SK-N-SH (cell line): Measurements from ENCODE around the gene TFF3. TPM values are rescaled to one million over a fixed set of nuclear protein-coding genes. Genes with fewer than 3 reads are reported as not detected.

Source experiments
- CTCF ChIA-PET: fragments of 300-600, 350-600 bp; formaldehyde crosslinking; extraction: SDS; loops from one replicate; lab custom pipeline; 2021; lab: Yijun Ruan, JAX
- POLR2A ChIA-PET: fragments of 350-600 bp; sonication (Branson Sonifier 250); formaldehyde crosslinking; extraction: SDS; loops from one replicate; lab custom pipeline; 2020; ENCODE audit warnings: antibody characterized with exemption, inconsistent platforms; lab: Yijun Ruan, JAX
- DNase-seq: peaks from one replicate; pipeline ENCODE4 v3.0.0; 2012
- H2AFZ ChIP-seq: fragments of 200-600 bp; sonication (generic); 2 replicates; pipeline ENCODE4 v1.8.1; 2016; ENCODE audit warnings: antibody characterized with exemption, mild to moderate bottlenecking, low read depth
- H3F3A ChIP-seq: fragments of 200-600 bp; sonication (generic); replicated peaks from 2 replicates; pipeline ENCODE3; 2016; ENCODE audit warnings: antibody characterized with exemption, mild to moderate bottlenecking; ENCODE audit not compliant: insufficient read depth
- H3K27ac ChIP-seq, 2 experiments: fragments of 200-500 bp in 1 of 2; fragments of 200-600 bp in 1 of 2; sonication (Bioruptor generic) in 1 of 2; sonication (generic), shearing (Covaris generic) in 1 of 2; 2 replicates each; pipeline versions ENCODE4 v1.5.1 to v1.6.1; 2014 to 2016; ENCODE audit warnings: low read depth in 2 of 2, inconsistent platforms in 1 of 2, low read length in 1 of 2, mild to moderate bottlenecking in 1 of 2, mixed read lengths in 1 of 2
- H3K27me3 ChIP-seq: fragments of 200-600 bp; sonication (generic), shearing (Covaris generic); 2 replicates; pipeline ENCODE4 v1.6.1; 2016; ENCODE audit warnings: mixed run types; ENCODE audit not compliant: insufficient read depth
- H3K36me3 ChIP-seq, 2 experiments: fragments of 200-500 bp in 1 of 2; fragments of 200-600 bp in 1 of 2; sonication (Bioruptor generic) in 1 of 2; sonication (generic) in 1 of 2; replicated peaks in 1 of 2; 2 replicates each; pipeline versions ENCODE3 to v1.5.1; 2014 to 2016; ENCODE audit warnings: low read length in 1 of 2, mild to moderate bottlenecking in 1 of 2; ENCODE audit not compliant: insufficient read depth in 2 of 2, control insufficient read depth in 1 of 2
- H3K4me1 ChIP-seq, 2 experiments: fragments of 200-500 bp in 1 of 2; fragments of 200-600 bp in 1 of 2; sonication (Bioruptor generic) in 1 of 2; sonication (generic), shearing (Covaris generic) in 1 of 2; 2 replicates each; pipeline versions ENCODE4 v1.5.1 to v1.6.1; 2014 to 2016; ENCODE audit warnings: low read depth in 1 of 2, low read length in 1 of 2, mixed run types in 1 of 2; ENCODE audit not compliant: insufficient read depth in 2 of 2, control insufficient read depth in 1 of 2
- H3K4me2 ChIP-seq: fragments of 200-600 bp; sonication (generic), shearing (Covaris generic); 2 replicates; pipeline ENCODE4 v1.6.1; 2017; ENCODE audit warnings: mixed run types
- H3K4me3 ChIP-seq, 2 experiments: fragments of 200-500 bp in 1 of 2; fragments of 200-600 bp in 1 of 2; sonication (Bioruptor generic) in 1 of 2; sonication (generic), shearing (Covaris generic) in 1 of 2; 2 replicates each; pipeline versions ENCODE4 v1.5.1 to v1.8.1; 2014 to 2016; ENCODE audit warnings: low read depth in 2 of 2, inconsistent platforms in 1 of 2, low read length in 1 of 2, mild to moderate bottlenecking in 1 of 2, mixed read lengths in 1 of 2, moderate library complexity in 1 of 2
- H3K79me2 ChIP-seq: fragments of 200-600 bp; sonication (generic); 2 replicates; pipeline ENCODE4 v1.8.1; 2017; ENCODE audit warnings: mild to moderate bottlenecking; ENCODE audit not compliant: insufficient read depth
- H3K9ac ChIP-seq: fragments of 200-600 bp; sonication (generic); 2 replicates; pipeline ENCODE4 v1.6.1; 2017; ENCODE audit warnings: mixed run types
- H3K9me2 ChIP-seq: fragments of 200-600 bp; sonication (generic); 2 replicates; pipeline ENCODE4 v1.6.1; 2017; ENCODE audit warnings: mixed run types
- H3K9me3 ChIP-seq: fragments of 200-600 bp; sonication (generic); 2 replicates; pipeline ENCODE4 v1.6.1; 2017; ENCODE audit warnings: mixed run types, mild to moderate bottlenecking, moderate library complexity
- H4K20me1 ChIP-seq: fragments of 200-600 bp; sonication (generic); 2 replicates; pipeline ENCODE4 v1.6.1; 2017; ENCODE audit warnings: mild to moderate bottlenecking, mixed run types; ENCODE audit not compliant: insufficient read depth
- CTCF ChIP-seq: fragments of 200-600 bp; sonication (generic); IDR thresholded peaks from 2 replicates; pipeline ENCODE4 v1.6.1; 2017; ENCODE audit warnings: antibody characterized with exemption, mild to moderate bottlenecking, moderate library complexity
- EP300 ChIP-seq, 2 experiments: IDR thresholded peaks; 2 replicates each; pipeline versions ENCODE4 v1.4.0 to v1.6.1; 2012; ENCODE audit warnings: borderline replicate concordance in 1 of 2, low read depth in 1 of 2, low read length in 1 of 2
- IRF3 ChIP-seq: fragments of 150-350 bp; IDR thresholded peaks from 2 replicates; pipeline ENCODE4 v1.6.1; 2016; ENCODE audit warnings: mild to moderate bottlenecking, low read depth, low read length
- JUND ChIP-seq: IDR thresholded peaks from 2 replicates; pipeline ENCODE4 v1.4.0; 2012
- MEF2A ChIP-seq: IDR thresholded peaks from 2 replicates; pipeline ENCODE4 v1.4.0; 2012; ENCODE audit warnings: low read depth, borderline replicate concordance
- PBX3 ChIP-seq: IDR thresholded peaks from 2 replicates; pipeline ENCODE4; 2012
- SIN3A ChIP-seq: IDR thresholded peaks from 2 replicates; pipeline ENCODE4 v1.6.1; 2012; ENCODE audit warnings: low read depth, mild to moderate bottlenecking, low read length, moderate library complexity, borderline replicate concordance
- USF1 ChIP-seq: IDR thresholded peaks from 2 replicates; pipeline ENCODE4 v1.4.0; 2012; ENCODE audit warnings: low read depth, borderline replicate concordance
- ZBTB33 ChIP-seq: IDR thresholded peaks from 2 replicates; pipeline ENCODE4 v1.4.0; 2012; ENCODE audit warnings: low read depth, borderline replicate concordance
- WGBS: methylation state at CpG from one replicate; pipeline ENCODE4 v1.1.6; 2017; ENCODE audit warnings: low lambda C conversion rate; 5-methylcytosine and 5-hydroxymethylcytosine counted together
- polyA plus RNA-seq, 3 experiments: library from polyadenylated mRNA; depleted of rRNA; stranded (reverse); fragments of >200 nt; gene quantifications; 2 replicates each; pipeline ENCODE4 v1.2.3, GENCODE V29; 2012

TFF3 gene
- polyA plus RNA-seq, 1 of the 3 experiments (the other 2 are of a cell fraction) = not detected

GRCh38 chr21:42264245-42265195 lies 50.7 kb downstream of the TFF3 start:
- Histone ChIP-seq H3K4me1 (peaks cover 0 to 23% of the 10 kb centered on the region in 2 experiments; a peak in 1 of 4 replicates), H3K9ac (no peak overlapping the region), H4K20me1 (no peaks in the 10 kb centered on the region), H3K27ac (no peak overlapping the region), H3K79me2 (no peaks in the 10 kb centered on the region), H3K9me2 (no peaks in the 10 kb centered on the region), H2AFZ (no peak overlapping the region), H3K27me3 (no peaks in the 10 kb centered on the region), H3K36me3 (no peaks in the 10 kb centered on the region), H3K9me3 (no peaks in the 10 kb centered on the region), H3K4me3 (no peak overlapping the region), H3K4me2 (no peak overlapping the region), H3F3A (no peaks in the 10 kb centered on the region)
- WGBS = 43% methylated on average over 6 of the region's 13 CpGs
- CTCF ChIA-PET = interaction anchor here (0.7 to 1.4 kb wide), 2 partner anchors 100 to 119 kb away, joined by 3 read pairs; no protein-coding TSS in a partner anchor
- TF ChIP-seq EP300 (IDR thresholded peaks at IDR 0.05; ENCODE audit: borderline replicate concordance in 1 of 2, low read depth in 1 of 2, low read length in 1 of 2) (no peak), MEF2A (no peak), IRF3 (no peak), JUND (no peak), ZBTB33 (no peak), CTCF (no peak), PBX3 (no peak), SIN3A (no peak), USF1 (no peak)
- POLR2A ChIA-PET = interaction anchor here (0.5 kb wide), 1 partner anchor 11 kb away, joined by 3 read pairs; no protein-coding TSS in a partner anchor
- DNase-seq = no peak
